NCI-H187 treated with DMSO at 0.1 percent for 48 hours (cell line): ENCODE results near the gene PSD4.

ENCODE experiments used
- DNase-seq: peaks from one replicate; lab custom pipeline; 2025; lab: John Stamatoyannopoulos, UW

Gene PSD4

DNA sequence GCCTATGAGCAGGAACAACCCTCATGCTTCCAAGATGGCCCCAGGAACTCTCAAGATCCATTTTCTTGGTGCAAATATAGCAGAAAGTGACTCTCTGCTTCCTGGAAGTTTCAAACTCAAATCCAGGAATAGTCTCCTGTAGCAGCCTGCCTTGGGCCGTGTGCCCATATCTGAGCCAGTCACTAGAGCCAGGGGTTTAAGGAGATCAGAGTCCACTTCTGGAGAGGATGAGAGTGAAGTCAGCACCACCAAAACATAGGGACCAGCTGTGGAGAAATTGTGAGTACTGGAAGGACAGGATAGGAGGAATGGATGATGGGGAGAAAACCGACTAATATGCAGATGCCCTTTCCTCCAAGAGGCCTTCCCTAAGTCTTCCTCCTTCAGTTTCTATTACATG is 33.2 kb downstream of the PSD4 start:
- DNase-seq: no peak

DNA sequence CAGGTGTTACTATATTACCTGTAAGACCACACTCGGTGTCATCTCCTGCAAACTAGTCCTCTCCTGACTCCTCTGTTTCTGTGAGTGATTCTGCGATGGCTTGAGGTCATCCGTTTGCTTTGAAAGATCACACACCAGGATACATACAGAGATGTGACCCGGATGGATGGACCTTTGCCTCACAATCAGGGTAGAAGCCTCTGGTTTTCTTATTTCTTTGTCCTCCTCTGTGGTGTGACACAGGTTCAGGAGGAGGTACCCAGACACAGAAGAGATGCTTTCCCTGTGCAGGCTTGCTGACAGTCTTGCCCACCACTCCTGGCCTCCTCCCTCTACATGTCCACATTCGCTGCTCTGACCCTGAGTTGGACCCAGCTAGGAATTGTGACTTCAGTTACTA is 34.6 kb downstream of the PSD4 start:
- no peak for DNase-seq

DNA sequence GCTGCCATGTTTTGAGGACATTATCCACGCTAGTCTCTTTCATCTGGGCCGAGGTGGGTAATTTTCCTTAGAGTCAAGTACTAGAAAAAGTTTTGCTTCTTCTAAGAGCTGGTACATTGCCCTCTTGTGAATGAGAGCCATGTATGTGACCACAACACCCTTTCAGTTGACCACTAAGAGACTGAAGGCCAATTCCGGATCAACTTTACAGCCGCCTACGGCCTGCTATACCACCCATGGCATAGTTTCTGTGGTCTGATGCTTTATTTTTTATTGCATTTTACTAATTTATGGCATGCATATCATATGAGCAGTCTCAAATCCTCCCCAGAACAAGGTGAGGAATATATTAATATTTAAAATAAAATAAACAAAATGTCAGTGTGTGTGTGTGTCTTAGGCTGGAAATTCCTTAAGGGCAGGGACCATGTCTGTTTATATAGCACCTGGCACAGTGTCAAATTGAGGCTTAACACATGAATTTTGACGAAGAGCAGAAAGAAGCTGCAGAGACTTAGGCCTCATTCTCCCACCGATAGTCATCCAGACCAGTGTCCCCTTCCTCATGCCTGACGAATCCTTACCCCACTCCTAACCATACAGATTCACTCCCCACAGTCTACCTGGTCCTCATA is 35.4 kb downstream of the PSD4 start:
- no peak for DNase-seq

DNA sequence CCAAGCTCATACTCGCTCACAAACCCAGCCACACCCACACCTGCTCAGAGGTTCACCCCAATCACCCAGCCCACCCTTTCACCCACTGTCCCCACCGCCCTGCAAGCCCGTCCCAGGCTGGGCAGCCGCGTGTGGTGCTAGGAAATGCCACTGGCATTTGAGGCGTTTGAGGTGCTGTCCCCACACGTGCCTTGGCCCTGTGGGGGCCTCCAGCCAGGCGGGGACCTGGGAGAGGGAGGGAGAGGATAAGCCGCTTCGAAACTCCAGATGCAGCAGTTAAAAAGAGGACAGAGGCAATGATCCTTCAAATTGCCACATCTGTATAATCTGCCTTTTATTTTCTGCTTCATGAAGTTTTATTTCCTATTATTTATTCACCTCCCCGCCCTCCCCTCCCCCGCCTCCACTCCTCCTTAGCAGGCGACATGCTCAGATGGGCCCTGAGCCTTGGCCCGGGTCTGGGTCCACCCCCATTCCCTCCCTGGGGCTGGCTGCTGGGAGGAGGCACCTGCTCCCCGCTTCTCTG is 35.9 kb downstream of the PSD4 start:
- DNase-seq: no peak

DNA sequence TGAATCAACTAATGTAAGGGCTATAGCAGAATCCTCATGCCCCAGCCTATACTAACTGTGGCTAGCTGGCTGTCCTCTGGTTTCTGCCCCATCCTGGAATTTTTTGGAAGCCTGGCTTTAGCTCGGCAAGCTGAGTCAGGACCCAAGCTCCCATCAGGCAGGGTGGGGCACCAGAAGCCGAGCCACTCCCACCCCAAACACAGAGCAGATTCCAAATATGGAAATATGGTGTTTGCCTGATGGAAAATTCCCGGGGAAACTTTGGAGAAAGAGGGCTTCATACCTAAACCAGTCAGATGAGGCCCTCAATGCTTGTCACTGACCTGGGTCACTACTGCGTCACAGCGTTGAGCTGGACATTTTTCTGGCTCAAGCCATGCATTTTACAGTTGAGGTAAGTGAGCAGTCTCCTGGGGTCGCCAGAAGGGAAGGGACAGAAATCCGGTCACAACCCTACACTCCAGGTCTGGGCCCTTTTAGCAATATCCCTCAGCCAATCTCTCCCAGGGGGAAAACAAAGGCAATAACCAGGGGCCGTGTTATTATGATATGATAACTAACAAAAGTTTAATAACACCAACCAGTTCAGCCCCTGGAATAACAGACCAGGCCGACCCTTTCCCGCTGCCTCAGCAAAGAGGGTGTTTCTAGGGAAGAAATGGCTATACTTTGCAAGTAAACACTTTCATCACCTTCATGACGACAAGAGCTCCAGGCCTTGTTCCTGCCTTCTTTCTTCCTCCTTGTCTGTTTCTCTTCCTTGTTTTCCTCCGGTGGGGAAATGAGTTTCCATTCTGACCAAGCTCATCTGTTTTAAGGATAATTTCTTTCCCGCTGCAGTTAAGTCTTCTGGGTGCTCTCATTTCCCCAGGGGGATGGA is 37.7 kb downstream of the PSD4 start:
- no peak for DNase-seq

DNA sequence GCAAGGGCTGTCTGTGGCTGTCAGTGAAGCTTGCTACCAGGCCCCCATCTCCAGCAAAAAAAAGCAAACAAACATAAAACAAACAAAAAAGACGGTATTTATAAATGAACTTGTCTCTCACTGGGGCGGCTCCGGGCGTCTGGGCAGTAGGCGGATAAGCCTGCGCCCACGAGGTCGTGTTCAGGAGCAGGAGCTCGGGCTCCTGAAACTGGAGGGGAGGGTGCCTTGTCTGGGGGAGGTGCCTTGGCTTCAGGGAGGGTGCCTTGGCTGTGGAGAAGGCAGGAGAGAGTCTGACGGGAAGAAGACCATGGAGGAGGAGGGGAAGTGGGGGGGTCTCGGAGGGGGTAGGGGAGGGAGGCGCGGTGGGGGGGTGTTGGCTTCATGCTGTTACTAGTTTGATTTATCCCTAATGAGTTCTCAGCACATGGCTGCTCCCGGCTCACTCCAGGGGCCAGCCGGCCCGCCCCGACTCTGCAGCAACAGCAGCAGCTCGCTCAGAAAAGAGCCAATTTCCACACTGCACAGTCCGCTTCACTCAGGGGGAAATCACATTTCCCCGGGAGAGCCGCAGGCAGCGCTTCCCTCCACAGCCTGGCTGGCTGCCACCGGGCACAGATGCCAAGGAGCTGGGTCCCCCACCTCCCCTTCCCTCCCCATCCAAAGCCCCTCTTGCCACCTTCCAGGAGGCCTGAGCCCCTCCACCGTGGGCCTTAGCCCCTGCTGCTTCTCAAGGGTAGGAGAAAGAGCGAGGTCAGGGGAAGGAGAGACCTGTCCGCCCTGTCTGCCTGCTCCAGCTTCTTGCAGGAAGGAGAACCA is 38.7 kb downstream of the PSD4 start:
- DNase-seq: no peak

DNA sequence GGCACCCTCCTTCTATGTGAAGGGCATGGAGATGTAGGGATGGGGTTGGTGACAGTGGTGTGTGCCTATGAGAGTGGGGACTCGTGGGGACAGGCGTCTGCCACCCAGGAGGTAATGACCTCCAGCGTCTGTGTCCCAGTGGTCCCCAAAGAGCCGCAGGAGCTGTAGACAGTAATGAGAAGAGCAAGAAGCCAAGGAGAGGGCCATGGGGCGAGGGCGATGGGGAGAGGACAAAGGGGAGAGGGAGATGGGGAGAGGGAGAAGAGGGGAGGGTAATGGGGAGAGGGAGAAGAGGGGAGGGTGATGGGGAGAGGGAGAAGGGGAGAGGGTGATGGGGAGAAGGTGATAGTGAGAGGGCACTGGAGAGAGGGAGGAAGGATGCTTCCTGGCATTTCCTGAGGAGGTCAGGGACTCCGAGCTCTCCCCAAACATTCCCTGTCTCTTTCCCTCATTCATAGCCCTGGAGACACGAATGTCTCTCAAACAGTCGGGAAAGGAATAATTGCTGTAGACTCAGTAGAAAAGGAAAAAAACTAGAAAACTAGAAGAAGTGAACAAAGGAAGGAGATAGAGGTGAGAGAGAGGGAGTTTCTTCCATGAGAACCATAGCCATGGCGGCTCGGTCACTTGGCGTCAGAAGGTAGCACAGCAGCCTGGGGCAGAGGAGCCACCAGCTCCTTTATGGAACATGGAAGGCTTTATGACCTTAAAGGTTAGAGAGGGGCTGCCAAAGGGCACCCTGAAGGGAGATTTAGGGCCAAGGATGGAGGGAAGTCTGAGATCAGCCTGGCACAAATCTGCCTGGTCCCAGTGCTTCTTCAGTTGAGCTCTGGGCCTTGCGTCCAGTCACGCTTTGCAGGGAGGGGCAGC is 39.5 kb downstream of the PSD4 start:
- DNase-seq: no peak

DNA sequence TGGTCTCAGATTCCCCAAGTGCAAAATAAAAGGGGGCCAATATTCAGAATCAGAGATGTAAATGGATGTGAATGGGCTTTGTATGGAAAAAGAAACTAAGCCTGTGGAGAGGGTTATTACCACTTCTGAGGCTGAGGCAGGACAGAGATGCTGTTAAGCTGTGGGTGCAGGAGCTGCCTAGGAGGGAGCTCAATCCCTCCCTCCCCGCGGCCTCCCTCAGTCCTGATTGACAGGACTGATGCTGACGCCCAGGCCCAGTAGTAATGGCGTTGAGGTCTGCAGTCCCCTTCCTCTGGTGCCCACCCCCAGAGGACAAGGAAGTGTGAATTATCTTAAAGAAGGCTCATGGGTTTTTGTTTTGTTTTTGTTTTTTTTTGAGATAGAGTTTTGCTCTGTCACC is 40.4 kb downstream of the PSD4 start:
- DNase-seq: no peak

DNA sequence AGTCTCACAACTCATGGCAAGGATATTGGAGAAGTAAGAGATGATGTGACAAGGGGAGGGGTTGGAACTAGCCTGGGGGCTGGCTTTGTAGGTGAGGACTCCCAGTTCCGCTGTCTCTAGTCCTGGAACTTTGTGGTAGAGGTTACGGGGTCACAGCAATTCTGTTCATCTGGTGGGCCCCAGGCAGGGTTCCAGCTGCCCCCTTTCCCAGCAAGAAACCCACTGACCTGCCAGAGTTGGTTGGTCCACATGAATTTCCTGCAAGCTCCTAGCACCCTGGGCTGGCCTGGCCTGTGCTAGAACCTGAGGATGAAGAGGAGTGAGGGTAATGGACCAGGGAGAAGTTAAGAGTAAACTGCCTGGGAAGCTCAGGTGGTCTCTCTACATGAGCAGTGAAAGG is 41.3 kb downstream of the PSD4 start:
- DNase-seq: no peak

DNA sequence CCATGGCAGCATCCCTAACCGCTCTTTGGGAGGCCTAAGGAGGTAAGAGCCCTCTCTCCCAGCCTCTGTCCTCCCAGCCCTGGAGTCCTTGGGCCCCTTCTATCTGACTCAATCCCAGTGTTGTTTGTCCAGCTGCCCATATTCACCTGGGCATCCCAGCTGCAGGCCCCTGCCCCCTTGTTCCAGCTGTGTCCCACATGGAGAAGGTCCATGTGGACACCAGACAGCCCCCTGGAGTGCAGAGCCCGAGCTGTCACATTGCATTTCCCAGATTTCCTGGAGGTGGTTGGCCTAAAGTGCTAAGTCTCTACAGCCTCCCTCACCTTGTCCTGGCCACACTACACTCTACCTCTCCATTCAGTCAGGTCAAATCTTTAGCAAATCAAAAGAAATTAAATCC is 42.5 kb downstream of the PSD4 start:
- DNase-seq: no peak

DNA sequence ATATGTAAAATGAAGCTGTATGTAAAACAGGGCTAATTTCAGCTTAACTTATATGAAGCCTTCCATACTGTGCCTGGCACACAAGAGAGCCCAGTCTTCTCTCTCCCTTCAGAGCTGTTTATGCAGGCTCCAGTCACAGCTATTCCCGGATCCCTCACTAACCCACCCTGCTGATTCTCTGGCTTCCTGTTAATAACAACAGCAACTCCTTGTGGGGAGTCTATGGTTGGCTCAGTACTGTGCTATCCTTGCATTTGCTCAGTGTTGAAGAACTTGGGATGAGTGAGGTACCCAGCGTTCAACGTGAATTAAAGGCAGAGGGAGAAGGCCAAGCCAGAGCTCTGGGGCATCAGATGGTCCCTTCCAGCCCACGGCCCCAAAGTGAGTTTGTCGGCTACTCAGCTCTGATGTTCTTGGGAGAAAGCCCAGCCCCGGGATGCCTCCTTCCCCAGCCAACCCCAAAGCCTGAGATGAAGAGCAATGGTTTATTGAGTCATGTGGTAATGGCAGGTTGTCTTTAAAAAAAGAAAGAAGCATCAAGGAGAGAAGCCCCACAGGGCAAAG is 43.2 kb downstream of the PSD4 start:
- no peak for DNase-seq

DNA sequence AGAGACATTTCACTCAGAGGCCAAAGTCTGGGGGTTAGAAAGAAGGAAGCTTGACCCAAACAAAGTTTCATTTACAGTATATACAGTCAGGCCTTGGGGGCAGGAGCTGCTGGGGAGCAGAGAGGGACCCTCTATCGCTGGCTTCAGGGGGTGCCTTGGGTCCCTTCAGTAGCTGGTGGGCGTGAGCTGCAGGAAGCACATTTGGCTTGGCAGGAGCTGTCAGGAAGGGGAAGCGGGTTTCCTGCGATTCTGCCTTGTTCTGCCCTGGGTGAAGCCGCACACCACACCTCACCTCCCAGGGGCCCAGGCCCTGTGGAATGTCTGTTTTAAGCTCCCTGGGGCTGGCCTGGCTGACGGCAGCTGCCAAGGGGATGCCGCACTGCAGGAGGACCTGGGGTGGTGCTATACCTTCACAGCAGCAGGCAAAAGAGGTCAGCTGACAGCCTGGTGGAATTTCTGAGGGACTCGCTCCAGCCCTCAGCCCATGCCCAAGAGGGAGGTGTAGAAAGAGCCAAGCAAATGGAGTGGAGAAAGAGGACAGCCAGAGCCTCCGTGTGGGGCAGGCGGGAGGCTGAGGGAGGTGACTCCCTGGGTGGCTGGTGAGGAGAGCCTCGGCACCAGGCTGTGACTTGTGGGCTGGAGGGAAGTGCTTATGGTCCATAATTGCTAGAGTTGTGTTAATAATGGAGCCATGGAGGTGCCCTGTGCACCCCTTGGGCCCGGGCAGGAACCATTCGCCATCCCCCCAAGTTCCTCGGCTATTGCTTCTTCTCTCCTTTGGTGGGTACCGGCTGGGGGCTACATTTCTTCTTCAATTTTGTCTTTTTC is 43.9 kb downstream of the PSD4 start:
- DNase-seq: no peak

DNA sequence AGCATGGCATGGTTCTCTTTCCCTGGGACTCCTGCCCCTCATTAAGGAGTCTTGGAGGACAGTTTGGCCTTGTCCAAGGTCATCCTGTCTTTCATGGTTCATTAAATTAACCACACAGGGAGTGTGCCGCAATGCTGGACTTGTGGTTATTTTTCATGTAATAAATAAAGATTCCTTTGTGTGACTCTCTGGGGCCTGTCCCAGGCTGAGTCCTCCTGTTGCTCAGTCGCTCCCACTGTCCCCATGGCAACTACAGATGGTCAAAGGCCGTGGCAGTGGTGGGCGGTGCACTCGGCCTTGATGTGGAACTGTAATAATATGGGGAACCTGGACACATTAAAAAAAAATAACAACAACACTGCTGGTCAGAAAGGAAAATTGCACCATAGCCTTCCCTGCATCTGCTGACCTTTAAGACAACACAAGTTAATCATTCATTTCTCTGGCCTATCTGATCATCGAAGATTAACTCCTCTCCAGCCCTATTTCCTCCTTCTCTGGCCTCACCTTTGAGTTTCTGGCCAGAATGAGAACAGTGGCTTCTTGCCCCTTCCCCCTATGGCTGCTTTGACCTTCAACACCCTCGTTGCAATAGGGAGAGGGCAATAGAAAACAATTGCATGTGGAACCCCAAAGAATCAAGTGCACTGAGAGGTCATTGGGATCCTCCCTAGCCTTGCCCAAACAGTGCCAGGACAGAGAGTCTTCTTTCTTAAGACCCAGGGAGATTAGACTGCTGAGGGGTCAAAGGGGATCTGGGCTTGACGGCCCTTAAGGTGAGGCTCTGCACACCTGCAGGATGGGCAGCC is 44.7 kb downstream of the PSD4 start:
- DNase-seq: no peak

DNA sequence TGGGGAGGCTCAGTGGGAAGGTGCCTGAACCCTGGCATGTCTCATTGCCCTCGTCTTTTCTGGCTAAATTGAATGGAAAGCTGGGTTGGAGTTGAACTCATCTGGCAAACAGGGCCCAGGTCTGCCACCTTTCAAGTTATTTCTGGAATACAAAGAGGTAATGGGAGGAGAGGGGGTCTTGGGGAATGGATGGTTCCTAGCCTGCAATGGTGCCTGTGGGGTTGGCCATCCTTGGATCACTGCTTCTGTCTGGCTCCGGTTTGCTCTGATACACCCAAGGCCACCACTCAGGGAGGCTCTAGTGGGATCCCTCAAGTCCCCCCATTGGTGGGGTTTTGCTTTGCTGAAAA is 45.3 kb downstream of the PSD4 start:
- DNase-seq: no peak

DNA sequence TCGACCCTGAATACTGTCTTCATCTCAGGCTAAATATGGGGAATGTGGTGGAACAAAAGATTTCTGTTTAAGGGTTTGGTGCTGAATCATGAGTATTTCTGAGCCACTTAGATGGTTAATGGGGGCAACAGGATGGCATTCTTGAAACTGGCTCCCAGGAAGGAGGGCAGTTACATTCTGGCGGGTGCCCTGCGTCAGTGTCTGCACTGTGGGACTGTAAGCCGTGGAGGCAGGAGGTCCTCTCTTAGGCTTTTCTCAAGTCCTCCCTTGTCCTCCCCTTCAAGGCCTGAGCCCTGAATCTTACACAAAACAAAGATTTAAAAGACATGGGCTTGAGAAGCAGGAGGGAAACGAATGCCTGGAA is 45.7 kb downstream of the PSD4 start:
- no peak for DNase-seq

DNA sequence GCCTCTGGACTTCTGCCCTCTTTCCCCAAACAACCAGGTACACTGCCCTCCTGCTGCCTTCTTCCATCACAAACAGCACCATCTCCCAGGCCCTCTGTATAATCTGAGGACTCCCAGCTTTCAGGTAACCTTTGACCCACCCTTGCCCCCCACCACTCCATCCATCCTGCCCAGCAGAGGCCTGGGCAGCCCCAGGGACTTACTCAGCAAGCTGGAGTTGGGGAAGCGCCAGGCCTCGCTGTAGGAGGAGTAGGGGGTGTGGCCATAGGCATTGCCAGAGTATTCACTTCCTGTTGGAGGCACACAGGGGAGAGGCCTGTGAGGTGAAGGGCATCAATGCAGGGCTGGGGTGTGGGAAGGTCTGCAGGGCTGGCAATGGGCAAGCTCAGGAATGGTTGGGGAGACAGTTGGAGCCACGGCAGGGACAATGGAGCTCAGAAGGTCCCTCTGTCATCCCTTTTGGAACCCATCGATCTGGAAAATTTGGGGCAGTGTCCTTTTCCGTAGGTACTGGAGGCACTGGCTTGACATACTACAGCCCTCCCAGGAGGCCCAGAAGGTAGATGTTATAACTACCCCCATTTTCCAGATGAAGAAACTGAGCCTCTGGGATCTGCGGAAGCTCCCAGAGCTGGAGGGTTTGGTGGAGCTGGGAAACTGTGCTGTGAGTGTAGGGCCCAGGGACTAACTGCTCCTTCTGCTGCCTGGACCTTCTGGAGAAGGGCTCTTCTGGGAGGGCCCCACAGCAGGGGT is 46.3 kb downstream of the PSD4 start:
- DNase-seq: no peak

DNA sequence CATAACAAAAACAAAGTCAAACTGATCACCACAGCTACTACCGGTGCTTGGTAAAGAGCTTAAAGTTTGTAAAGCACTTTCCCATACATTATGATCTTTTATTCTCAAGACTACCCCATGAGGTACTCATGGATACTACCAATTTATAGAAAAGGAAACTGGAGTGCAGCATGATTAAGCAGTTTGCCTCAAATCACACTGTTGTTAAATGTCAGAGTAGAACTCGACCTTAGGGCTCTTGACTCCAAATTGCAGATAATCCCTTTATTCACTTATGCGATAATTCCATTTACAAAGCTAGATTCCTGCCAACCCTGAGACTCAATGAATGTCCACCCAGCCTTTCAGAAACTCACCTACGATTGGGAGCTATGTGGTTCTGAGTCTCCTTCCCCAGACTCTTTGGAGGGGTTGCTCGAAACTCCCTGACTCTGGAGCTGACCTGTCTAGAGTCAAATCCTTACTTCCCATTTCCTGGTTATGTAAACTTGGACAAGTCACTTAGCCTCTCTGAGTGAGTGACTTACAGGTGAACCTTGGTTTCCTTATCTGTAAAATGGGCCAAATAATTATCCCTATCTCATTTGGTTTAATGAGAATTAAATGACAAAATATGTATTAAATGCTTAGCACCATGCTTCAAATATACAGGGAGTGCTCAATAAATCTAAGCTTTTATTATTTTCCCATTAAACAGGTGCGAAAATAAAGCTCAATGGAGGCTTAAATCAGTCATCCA is 47.4 kb downstream of the PSD4 start:
- no peak for DNase-seq

DNA sequence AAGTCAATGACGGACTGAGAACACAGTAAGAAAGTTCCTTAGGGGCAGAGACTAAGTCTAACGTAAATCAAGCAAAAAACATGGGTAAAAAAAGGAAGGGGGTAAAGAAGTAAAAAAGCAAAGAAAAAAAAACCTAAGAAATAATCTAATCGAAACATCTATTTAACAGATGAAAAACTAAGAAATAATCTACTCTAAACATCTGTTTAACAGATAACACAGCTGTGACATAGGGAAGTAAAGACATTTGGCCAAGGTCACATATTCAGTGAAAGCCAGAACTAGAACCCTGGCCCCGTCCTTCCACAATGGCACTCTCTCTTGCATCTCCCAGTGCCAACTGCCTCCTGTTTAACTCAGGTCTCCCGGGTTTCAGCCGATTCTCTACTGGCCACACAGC is 48.1 kb downstream of the PSD4 start:
- no peak for DNase-seq
